Cerebellar cortex (tissue), 1 donor: ENCODE results near the gene TUBAL3.

Experiments
- DNase-seq: peaks from one replicate; pipeline ENCODE4 v3.0.0-alpha.2; 2015; ENCODE audit warnings: low spot score

The TUBAL3 gene

GRCh38 chr10:5404208-5405041 lies at the start of gene TUBAL3:
Gene TUBAL3 (minus strand): TSS chr10:5404828. CDS start chr10:5404792, 36 bp downstream.
- DNase-seq = no peak

GRCh38 chr10:5453749-5454489 lies 49.3 kb upstream of the TUBAL3 start:
- DNase-seq = no peak

- no peak for DNase-seq
These were observed 46.2 kb upstream of the TUBAL3 start for GRCh38 chr10:5450605-5451384.

GRCh38 chr10:5449823-5450222 lies 45.2 kb upstream of the TUBAL3 start:
- DNase-seq = no peak

- DNase-seq = no peak
These were observed 44.6 kb upstream of the TUBAL3 start for GRCh38 chr10:5449227-5449626.

GRCh38 chr10:5448333-5449001 lies 43.8 kb upstream of the TUBAL3 start:
- no peak for DNase-seq

GRCh38 chr10:5447611-5448071 lies 43.0 kb upstream of the TUBAL3 start:
- DNase-seq = no peak

- no peak for DNase-seq
These were observed 42.4 kb upstream of the TUBAL3 start for GRCh38 chr10:5447056-5447455.

GRCh38 chr10:5446390-5446926 lies 41.8 kb upstream of the TUBAL3 start:
- peak; percentile 61 for DNase-seq

GRCh38 chr10:5445006-5445405 lies 40.4 kb upstream of the TUBAL3 start:
- no peak for DNase-seq

GRCh38 chr10:5443429-5443828 lies 38.8 kb upstream of the TUBAL3 start:
- no peak for DNase-seq

- DNase-seq = no peak
These were observed 38.4 kb upstream of the TUBAL3 start for GRCh38 chr10:5442990-5443370.

- DNase-seq = peak; percentile 63
These were observed 37.7 kb upstream of the TUBAL3 start for GRCh38 chr10:5442065-5442989.

- no peak for DNase-seq
These were observed 36.5 kb upstream of the TUBAL3 start for GRCh38 chr10:5441106-5441505.

GRCh38 chr10:5440206-5440605 lies 35.6 kb upstream of the TUBAL3 start:
- DNase-seq = no peak

GRCh38 chr10:5435328-5435727 lies 30.7 kb upstream of the TUBAL3 start:
- no peak for DNase-seq

GRCh38 chr10:5434017-5434753 lies 29.6 kb upstream of the TUBAL3 start:
- peak; percentile 68 for DNase-seq

- no peak for DNase-seq
These were observed 28.6 kb upstream of the TUBAL3 start for GRCh38 chr10:5433182-5433581.

- DNase-seq = no peak
These were observed 23.5 kb upstream of the TUBAL3 start for GRCh38 chr10:5428133-5428532.

- DNase-seq = no peak
These were observed 20.1 kb upstream of the TUBAL3 start for GRCh38 chr10:5424751-5425150.
